Upper lobe of right lung (tissue), 1 donor: ENCODE data around the gene BMPR2. TPM values are rescaled to one million over a fixed set of nuclear protein-coding genes. Genes with fewer than 3 reads are reported as not detected.
"Not testable (repeated sequence)": the region's sequence is repeated elsewhere in the genome, so short reads cannot be mapped to it uniquely, and the experiment has no call there.

ENCODE experiments used
- ATAC-seq: fragments of 200-7000 bp; cut with Tn5 transposase; one replicate; pipeline ENCODE4 v1.9.1; 2020; ENCODE audit warnings: mild to moderate bottlenecking, moderate library complexity
- DNase-seq: peaks from one replicate; pipeline ENCODE4 v3.0.0-alpha.2; 2020
- H3K27ac ChIP-seq: fragments of 200-600 bp; one replicate; pipeline ENCODE4 v1.8.0; 2022
- H3K27me3 ChIP-seq: fragments of 200-600 bp; one replicate; pipeline ENCODE4 v1.8.0; 2022; ENCODE audit warnings: mild to moderate bottlenecking
- H3K36me3 ChIP-seq: fragments of 200-600 bp; one replicate; pipeline ENCODE4 v1.8.0; 2022
- H3K4me1 ChIP-seq: fragments of 200-600 bp; one replicate; pipeline ENCODE4 v1.8.0; 2022
- H3K4me3 ChIP-seq: fragments of 200-600 bp; one replicate; pipeline ENCODE4 v1.8.0; 2022; ENCODE audit warnings: mild to moderate bottlenecking
- H3K9me3 ChIP-seq: fragments of 200-600 bp; one replicate; pipeline ENCODE4 v1.8.0; 2022
- intact Hi-C: fragments of 100-400 bp; cut with DNase I; formaldehyde crosslinking; loops from one replicate; pipeline ENCODE4 v1.11.0; 2022
- total RNA-seq: library from RNA; stranded (reverse); fragmentation: NEBNext Ultra II Directional; extraction: Animal tissue kit (Norgen Biotek cat#: 25700); gene quantifications from one replicate; pipeline ENCODE4 v1.2.1, GENCODE V29; 2021
- TF ChIP-seq, protein P1 (sequence below): fragments of 200-600 bp; IDR thresholded peaks from one replicate; pipeline ENCODE4 v1.8.0; 2022; ENCODE audit warnings: antibody characterized with exemption
- donor health status: DM: no; HTN: yes; CAD: no; lungs with severe emphysema.

BMPR2 gene
- total RNA-seq, 1 donor from 2014 or later: 139 TPM

DNA sequence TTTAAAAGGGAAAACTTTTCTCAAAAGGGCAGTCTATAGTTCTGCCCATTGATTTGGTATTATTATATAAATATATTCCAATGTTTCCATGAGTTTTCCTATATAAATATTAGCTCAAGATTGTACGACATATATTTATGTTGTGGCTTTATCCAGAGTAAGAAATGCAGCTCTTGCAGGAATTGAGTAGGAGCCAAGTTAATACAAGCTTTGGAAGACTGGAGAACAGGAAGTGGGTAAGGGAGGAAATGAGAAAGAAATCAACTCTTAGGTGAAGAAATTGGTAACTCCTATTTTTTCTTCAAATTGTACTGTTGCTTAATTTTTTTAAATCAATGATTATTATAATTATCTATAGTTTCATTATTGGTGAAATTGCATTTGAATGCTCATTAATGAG lies 153.3 kb downstream of the BMPR2 start:
- Histone ChIP-seq H3K9me3 (no peaks in the 10 kb centered on the region), H3K27ac (no peak overlapping the region), H3K4me1 (no peaks in the 10 kb centered on the region), H3K36me3 (peaks cover 33% of the 10 kb centered on the region), H3K27me3 (no peaks in the 10 kb centered on the region), H3K4me3 (no peak overlapping the region)
- intact Hi-C loops: no loop called here
- DNase-seq: no peak
- TF ChIP-seq, protein P1, sequence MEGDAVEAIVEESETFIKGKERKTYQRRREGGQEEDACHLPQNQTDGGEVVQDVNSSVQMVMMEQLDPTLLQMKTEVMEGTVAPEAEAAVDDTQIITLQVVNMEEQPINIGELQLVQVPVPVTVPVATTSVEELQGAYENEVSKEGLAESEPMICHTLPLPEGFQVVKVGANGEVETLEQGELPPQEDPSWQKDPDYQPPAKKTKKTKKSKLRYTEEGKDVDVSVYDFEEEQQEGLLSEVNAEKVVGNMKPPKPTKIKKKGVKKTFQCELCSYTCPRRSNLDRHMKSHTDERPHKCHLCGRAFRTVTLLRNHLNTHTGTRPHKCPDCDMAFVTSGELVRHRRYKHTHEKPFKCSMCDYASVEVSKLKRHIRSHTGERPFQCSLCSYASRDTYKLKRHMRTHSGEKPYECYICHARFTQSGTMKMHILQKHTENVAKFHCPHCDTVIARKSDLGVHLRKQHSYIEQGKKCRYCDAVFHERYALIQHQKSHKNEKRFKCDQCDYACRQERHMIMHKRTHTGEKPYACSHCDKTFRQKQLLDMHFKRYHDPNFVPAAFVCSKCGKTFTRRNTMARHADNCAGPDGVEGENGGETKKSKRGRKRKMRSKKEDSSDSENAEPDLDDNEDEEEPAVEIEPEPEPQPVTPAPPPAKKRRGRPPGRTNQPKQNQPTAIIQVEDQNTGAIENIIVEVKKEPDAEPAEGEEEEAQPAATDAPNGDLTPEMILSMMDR: no peak
- no peak for ATAC-seq

DNA sequence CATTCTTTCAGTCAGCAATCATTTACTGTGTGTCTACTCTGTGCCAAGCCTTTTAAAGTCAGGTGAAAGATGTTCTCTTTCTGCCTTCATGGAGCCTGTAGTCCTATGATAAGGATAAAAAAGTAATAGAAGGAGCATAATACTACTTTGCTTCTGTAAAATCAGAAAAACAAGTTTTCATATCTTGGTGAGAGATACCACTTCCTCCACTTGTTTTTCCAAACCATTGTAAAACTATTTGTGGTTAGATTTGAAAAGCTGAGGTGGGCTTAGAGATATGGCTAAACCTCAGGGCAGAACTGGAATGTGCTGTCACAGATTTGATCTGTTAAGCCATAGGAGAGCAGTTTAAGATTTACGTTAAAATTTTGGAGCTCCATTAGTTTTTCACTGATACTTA lies 153.9 kb downstream of the BMPR2 start:
- no peak overlapping the region for H3K27ac ChIP-seq
- H3K36me3 ChIP-seq: peaks cover 33% of the 10 kb centered on the region
- H3K27me3 ChIP-seq: no peaks in the 10 kb centered on the region
- H3K4me1 ChIP-seq: no peaks in the 10 kb centered on the region
- H3K9me3 ChIP-seq: no peaks in the 10 kb centered on the region
- DNase-seq (no peak), ATAC-seq (no peak)
- H3K4me3 ChIP-seq: no peak overlapping the region
- intact Hi-C loops: no loop called here
- TF ChIP-seq, protein P1: no peak

DNA sequence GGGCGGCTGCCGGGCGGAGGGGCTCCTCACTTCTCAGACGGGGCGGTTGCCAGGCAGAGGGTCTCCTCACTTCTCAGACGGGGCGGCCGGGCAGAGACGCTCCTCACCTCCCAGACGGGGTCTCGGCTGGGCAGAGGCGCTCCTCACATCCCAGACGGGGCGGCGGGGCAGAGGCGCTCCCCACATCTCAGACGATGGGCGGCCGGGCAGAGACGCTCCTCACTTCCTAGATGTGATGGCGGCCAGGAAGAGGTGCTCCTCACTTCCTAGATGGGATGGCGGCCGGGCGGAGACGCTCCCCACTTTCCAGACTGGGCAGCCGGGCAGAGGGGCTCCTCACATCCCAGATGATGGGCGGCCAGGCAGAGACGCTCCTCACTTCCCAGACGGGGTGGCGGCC lies 159.2 kb downstream of the BMPR2 start:
- intact Hi-C loops, H3K27me3 ChIP-seq, H3K9me3 ChIP-seq, H3K4me1 ChIP-seq, ATAC-seq, DNase-seq, H3K4me3 ChIP-seq, H3K27ac ChIP-seq: not testable (repeated sequence)
- peaks cover 33% of the 10 kb centered on the region for H3K36me3 ChIP-seq

DNA sequence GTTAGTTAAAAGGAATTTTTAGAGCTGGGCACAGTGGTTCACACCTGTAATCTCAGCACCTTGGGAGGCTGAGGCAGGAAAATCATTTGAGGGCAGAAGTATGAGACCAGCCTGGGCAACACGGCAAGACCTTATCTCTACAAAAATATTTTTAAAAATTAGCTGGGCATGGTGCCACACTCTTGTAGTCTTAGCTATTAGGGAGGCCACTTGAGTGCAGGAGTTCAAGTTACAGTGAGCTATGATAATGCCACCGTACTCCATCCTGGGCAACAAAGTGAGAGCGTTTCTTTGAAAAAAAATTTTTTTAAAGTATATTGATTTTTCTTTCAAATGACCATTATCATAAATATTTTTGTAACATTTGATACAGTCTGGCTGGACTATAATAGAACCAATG lies 165.0 kb downstream of the BMPR2 start:
- H3K9me3 ChIP-seq: no peaks in the 10 kb centered on the region
- H3K4me3 ChIP-seq: no peak overlapping the region
- H3K4me1 ChIP-seq: no peaks in the 10 kb centered on the region
- intact Hi-C loops: no loop called here
- no peak for DNase-seq
- H3K36me3 ChIP-seq: peaks cover 4% of the 10 kb centered on the region
- H3K27ac ChIP-seq: no peak overlapping the region
- ATAC-seq: peak; percentile 82
- H3K27me3 ChIP-seq: no peaks in the 10 kb centered on the region
- TF ChIP-seq, protein P1: no peak

DNA sequence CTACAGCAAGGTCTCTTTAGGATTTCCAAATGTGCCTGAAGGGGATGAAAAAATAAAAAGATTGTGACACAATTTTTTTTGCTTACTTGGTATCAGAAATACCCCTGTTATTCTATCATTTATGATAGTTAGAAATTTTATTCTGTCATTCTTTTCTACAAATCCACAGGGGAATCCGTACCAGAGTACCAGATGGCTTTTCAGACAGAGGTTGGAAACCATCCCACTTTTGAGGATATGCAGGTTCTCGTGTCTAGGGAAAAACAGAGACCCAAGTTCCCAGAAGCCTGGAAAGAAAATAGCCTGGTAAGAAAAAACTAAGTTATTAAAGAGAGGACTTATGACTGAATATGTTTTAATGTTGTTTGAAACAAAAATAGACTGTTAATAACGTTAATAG lies 166.0 kb downstream of the BMPR2 start:
- Histone ChIP-seq H3K4me3 (no peak overlapping the region), H3K27ac (no peak overlapping the region)
- no peak for DNase-seq

DNA sequence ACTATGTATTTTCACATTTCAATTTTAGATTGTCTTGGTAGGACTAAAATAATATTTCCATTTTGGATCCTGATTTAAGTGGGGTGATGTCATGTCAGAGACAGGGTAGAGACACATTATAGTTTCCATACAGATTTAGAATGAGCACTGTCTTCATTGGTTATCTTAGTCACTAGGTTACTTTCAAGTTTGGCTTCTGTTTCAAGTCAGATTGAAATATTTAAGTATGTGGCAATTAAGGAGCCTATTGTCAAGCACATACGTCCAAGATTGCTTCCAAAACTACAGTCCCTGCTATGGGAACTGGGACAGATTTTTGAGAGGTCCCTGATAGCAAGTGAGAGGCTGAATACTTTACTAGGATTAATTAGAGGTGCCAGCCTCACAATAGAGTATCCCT lies 169.4 kb downstream of the BMPR2 start:
- H3K36me3 ChIP-seq: peaks cover 10% of the 10 kb centered on the region
- intact Hi-C loops: no loop called here
- H3K27ac ChIP-seq: no peak overlapping the region
- no peak for DNase-seq
- H3K4me1 ChIP-seq: no peaks in the 10 kb centered on the region
- no peak for ATAC-seq
- TF ChIP-seq, protein P1: no peak
- H3K9me3 ChIP-seq: no peaks in the 10 kb centered on the region
- H3K27me3 ChIP-seq: no peaks in the 10 kb centered on the region
- no peak overlapping the region for H3K4me3 ChIP-seq

More for the DNA sequence above, 166.0 kb downstream of the BMPR2 start:
- ATAC-seq: no peak
- Histone ChIP-seq H3K36me3 (peaks cover 4% of the 10 kb centered on the region), H3K9me3 (no peaks in the 10 kb centered on the region), H3K27me3 (no peaks in the 10 kb centered on the region), H3K4me1 (no peaks in the 10 kb centered on the region)
- TF ChIP-seq, protein P1: no peak
- intact Hi-C loops: no loop called here
